Measurements from ENCODE around the gene ZNF326. TPM values are rescaled to one million over a fixed set of nuclear protein-coding genes. Genes with fewer than 3 reads are reported as not detected.
"Not testable (repeated sequence)": the region's sequence is repeated elsewhere in the genome, so short reads cannot be mapped to it uniquely, and the experiment has no call there.

Gene ZNF326
- total RNA-seq, 2 experiments from 2014 or later = 18.1 TPM

DNA sequence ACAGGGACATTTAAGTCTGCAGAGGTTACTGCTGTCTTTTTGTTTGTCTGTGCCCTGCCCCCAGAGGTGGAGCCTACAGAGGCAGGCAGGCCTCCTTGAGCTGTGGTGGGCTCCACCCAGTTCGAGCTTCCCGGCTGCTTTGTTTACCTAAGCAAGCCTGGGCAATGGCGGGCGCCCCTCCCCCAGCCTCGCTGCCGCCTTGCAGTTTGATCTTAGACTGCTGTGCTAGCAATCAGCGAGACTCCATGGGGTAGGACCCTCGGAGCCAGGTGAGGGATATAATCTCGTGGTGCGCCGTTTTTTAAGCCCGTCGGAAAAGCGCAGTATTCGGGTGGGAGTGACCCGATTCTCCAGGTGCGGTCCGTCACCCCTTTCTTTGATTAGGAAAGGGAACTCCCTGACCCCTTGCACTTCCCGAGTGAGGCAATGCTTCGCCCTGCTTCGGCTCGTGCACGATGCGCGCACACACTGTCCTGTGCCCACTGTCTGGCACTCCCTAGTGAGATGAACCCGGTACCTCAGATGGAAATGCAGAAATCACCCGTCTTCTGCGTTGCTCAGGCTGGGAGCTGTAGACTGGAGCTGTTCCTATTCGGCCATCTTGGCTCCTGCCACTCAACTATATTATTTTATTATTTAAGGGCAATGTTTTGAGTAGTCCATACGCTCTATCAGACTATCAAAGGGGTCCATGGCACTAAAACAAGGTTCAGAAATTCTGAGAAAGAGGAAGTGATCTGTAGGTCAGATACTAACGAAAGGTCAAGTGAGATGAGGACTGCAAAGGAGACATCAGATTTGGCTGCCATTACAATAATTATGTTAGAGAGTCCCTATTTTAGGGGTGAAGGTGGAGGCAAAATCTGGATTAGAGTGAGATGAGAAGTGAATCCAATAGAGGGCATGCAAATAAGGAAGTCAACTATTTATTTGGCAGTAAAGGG, 68.1 kb downstream of the ZNF326 start:
- H3K4me3 Mint-ChIP-seq; ATAC-seq; H3K4me1 Mint-ChIP-seq (ENCODE audit: low read depth); POLR2A ChIA-PET; CTCF ChIA-PET; H3K36me3 Mint-ChIP-seq (ENCODE audit: low read depth); H3K27me3 Mint-ChIP-seq (ENCODE audit: low read depth); H3K27ac Mint-ChIP-seq; DNase-seq; H3K9me3 Mint-ChIP-seq (ENCODE audit: insufficient read depth): not testable (repeated sequence)

DNA sequence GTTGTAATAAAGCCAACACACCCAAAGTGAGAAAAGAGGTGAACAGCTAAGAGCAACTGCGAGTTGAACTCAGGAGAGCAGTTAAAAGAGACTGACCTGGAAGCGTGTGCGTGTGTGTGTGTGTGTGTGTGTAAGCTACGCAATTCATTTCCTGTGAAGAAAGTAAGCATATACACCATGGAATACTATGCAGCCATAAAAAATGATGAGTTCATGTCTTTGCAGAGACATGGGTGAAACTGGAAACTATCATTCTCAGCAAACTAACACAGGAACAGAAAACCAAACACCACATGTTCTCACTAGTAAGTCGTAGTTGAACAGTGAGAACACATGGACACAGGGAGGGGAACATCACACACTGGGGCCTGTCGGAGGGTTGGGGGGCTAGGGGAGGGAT, 69.2 kb downstream of the ZNF326 start:
- H3K27ac Mint-ChIP-seq; H3K9me3 Mint-ChIP-seq (ENCODE audit: insufficient read depth); H3K4me1 Mint-ChIP-seq (ENCODE audit: low read depth); ATAC-seq; H3K4me3 Mint-ChIP-seq; CTCF ChIA-PET; POLR2A ChIA-PET; H3K36me3 Mint-ChIP-seq (ENCODE audit: low read depth); H3K27me3 Mint-ChIP-seq (ENCODE audit: low read depth); DNase-seq: not testable (repeated sequence)

DNA sequence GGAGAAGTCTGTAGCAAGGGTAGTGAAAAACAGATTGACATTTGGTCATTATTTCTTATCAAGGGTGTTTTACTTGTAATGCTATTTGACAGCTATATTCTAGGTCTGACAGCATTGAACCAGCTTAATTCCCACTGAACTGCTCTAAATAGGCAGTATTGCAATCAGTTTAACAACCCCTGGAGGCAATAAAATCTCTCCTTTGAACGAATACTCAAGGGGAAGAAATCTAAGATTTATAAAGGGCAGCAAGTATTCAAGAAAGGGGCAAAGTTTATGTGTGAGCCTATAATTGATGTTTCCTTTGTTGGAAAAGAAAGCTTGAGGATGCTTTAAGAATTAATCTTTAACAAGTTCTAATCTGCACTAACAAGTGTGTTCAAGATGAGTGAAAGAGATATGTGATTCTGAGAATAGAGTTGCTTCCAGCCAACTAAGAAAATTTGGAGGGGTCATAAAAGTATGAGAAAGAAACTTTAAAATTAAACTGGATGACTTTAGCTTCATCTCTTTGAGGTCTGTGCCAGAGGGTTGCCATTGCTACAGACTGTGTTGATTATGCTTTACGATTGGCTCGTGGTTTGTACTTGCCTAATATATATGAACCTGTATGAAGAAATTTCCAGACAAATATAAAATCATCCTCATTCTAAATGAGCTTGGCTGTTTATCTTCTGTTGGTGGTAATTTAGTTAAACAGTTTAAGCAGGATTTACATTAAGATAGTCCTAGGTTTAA, 72.5 kb downstream of the ZNF326 start:
- no peaks in the 10 kb centered on the region for H3K36me3 Mint-ChIP-seq (ENCODE audit: low read depth)
- CTCF ChIA-PET = interaction anchor here (1.3 kb wide), 1 partner anchor 22 kb away, joined by 3 read pairs; no protein-coding TSS in a partner anchor
- H3K27me3 Mint-ChIP-seq (ENCODE audit: low read depth) = peaks cover 13% of the 10 kb centered on the region
- no peaks in the 10 kb centered on the region for H3K4me1 Mint-ChIP-seq (ENCODE audit: low read depth)
- H3K4me3 Mint-ChIP-seq = no peak overlapping the region
- no peaks in the 10 kb centered on the region for H3K9me3 Mint-ChIP-seq (ENCODE audit: insufficient read depth)
- POLR2A ChIA-PET = no interaction called here
- no peak overlapping the region for H3K27ac Mint-ChIP-seq
- no peak for DNase-seq
- no peak for ATAC-seq

DNA sequence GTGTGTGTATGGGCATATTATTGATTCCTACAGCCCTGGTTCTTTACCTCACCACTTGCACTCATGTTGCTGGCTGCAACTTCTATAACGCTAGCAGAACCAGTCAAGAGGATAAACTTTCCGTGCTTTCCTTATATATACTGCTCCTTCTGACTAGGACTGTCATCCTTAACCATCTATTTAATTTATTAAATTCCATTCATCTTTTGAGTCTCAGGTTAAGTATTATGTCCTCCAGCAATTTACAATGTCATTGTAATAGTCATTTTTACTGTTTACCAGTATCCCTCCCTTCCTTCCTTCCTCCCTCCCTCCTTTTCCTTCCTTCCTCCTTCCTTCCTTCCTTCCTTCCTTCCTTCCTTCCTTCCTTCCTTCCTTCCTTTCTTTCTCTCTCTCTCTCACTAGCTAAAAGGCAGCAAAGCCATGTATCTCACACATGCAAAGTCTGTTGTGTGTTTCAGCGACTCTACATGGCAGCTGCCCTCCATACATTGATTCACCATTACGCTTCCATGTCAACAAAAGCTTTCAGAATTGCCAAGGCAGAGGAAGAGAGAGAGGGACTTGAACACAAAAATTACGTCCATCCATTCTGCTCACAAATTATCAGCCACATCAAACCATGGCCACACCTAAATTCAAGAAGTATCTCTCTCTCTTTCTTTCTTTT, 73.8 kb downstream of the ZNF326 start:
- Mint-ChIP-seq H3K9me3 (ENCODE audit: insufficient read depth) (no peaks in the 10 kb centered on the region), H3K27me3 (ENCODE audit: low read depth) (peaks cover 16% of the 10 kb centered on the region), H3K4me1 (ENCODE audit: low read depth) (no peaks in the 10 kb centered on the region), H3K27ac (no peak overlapping the region), H3K4me3 (no peak overlapping the region), H3K36me3 (ENCODE audit: low read depth) (no peaks in the 10 kb centered on the region)
- no peak for DNase-seq
- ChIA-PET POLR2A (no interaction called here), CTCF (no interaction called here)
- ATAC-seq = no peak

DNA sequence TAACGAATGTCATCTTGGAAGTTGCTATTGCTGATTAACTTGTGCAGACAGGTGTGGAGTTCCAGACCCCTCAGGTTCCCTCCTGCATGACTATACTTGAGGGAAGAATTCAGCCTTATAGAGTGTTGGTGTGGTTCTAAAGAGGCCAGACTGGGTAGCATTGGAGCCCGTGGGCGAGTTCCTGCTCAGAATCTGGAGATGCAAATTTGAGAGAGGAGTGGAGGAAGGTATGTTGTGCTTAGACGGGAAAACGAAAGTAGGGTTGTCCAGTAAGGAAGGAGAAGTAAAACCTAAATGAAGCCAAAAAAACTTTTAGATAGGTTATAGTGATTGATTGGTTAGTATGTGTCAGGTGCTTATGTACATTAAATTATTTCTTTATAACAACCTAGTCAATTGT, 79.2 kb downstream of the ZNF326 start:
- CTCF ChIA-PET = no interaction called here
- POLR2A ChIA-PET = no interaction called here

DNA sequence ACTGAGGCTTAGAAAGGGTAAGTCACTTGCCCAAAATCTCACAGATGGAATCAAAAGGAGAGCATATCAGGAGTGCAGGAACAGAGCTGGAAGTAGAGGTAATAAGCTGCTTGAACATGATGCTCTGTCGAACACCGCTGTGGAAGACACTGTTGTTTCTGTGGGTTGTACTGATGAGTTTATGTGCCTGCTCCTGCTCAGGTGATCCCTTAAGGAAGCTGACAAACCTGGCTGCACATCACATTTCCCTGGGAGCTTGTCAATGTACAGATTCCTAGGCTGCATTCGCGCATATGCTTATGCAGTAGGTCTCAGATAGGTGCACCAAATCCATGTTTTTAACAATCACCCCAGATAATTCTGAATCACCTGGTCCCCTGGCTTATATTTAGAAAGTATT, 79.7 kb downstream of the ZNF326 start:
- ChIA-PET POLR2A (no interaction called here), CTCF (no interaction called here)
- no peaks in the 10 kb centered on the region for H3K9me3 Mint-ChIP-seq (ENCODE audit: insufficient read depth)
- no peaks in the 10 kb centered on the region for H3K36me3 Mint-ChIP-seq (ENCODE audit: low read depth)
- H3K27ac Mint-ChIP-seq = no peak overlapping the region
- H3K27me3 Mint-ChIP-seq (ENCODE audit: low read depth) = peaks cover 9% of the 10 kb centered on the region
- DNase-seq (no peak), ATAC-seq (no peak)
- no peak overlapping the region for H3K4me3 Mint-ChIP-seq
- H3K4me1 Mint-ChIP-seq (ENCODE audit: low read depth) = no peaks in the 10 kb centered on the region

More for the DNA sequence above, 79.2 kb downstream of the ZNF326 start:
- Mint-ChIP-seq H3K4me1 (ENCODE audit: low read depth) (no peaks in the 10 kb centered on the region), H3K4me3 (no peak overlapping the region), H3K9me3 (ENCODE audit: insufficient read depth) (no peaks in the 10 kb centered on the region), H3K27ac (no peak overlapping the region), H3K27me3 (ENCODE audit: low read depth) (peaks cover 7% of the 10 kb centered on the region), H3K36me3 (ENCODE audit: low read depth) (no peaks in the 10 kb centered on the region)
- DNase-seq (no peak), ATAC-seq (no peak)

DNA sequence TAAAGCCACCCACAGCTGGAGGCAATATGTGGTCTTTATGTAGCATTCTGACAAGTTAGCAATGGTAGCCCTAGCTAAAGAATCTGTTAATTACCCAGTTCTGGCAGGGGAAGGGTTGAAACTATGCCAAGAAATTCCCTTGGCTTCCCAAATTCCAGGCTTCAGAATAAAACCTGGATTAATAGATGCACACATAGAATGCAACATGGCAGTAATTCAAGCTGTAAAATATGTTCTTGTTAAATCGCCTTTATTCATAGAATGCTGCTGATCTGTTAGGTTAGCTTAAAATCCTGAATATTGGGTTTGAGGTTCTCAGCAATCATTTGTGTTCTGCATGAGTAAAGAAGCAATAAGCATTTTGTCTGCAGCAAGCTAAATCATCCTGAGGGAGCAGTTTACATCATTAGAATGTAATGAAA, 80.1 kb downstream of the ZNF326 start:
- Mint-ChIP-seq H3K27ac (no peak overlapping the region), H3K9me3 (ENCODE audit: insufficient read depth) (no peaks in the 10 kb centered on the region), H3K4me1 (ENCODE audit: low read depth) (no peaks in the 10 kb centered on the region), H3K4me3 (no peak overlapping the region), H3K36me3 (ENCODE audit: low read depth) (no peaks in the 10 kb centered on the region), H3K27me3 (ENCODE audit: low read depth) (peaks cover 9% of the 10 kb centered on the region)
- ATAC-seq (no peak), DNase-seq (no peak)
- CTCF ChIA-PET = no interaction called here
- POLR2A ChIA-PET = no interaction called here

DNA sequence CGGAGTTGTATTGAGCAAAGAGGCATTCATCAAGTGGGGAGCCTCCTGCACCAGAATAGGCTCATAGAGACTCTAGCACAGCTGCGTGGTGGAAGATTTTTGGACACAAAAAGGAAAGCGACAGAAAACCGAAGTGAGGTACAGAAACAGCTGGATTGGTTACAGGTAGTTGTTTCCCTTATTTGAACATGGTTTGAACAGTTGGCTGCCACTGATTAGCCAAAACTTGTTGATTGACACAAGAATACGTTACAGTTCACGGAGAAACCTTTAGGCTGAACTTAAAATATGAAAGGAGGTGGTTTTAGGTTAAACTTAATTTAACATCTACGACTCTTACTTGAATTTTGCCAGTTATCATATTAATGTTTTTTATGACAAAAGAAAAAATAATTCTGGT, 89.1 kb downstream of the ZNF326 start:
- ATAC-seq = no peak
- no peaks in the 10 kb centered on the region for H3K9me3 Mint-ChIP-seq (ENCODE audit: insufficient read depth)
- H3K27me3 Mint-ChIP-seq (ENCODE audit: low read depth) = peaks cover 17% of the 10 kb centered on the region
- H3K27ac Mint-ChIP-seq = no peak overlapping the region
- H3K4me3 Mint-ChIP-seq = no peak overlapping the region
- CTCF ChIA-PET = no interaction called here
- POLR2A ChIA-PET = no interaction called here
- no peaks in the 10 kb centered on the region for H3K4me1 Mint-ChIP-seq (ENCODE audit: low read depth)
- H3K36me3 Mint-ChIP-seq (ENCODE audit: low read depth) = no peaks in the 10 kb centered on the region
- no peak for DNase-seq

Other genes starting within 250 kb of the ZNF326 start
- gene LRRC8D, start 174.1 kb upstream of the ZNF326 start, total RNA-seq = 10 to 100 TPM; 23.9 to 25.7 TPM

Measured in activated CD8-positive, alpha-beta T cell treated with anti-CD3 and anti-CD28 coated beads, Interleukin-2, amount 10 ng/mL, durations not matched to agents 7 days and 5 days (primary cell).